MCF 10A (cell line): Measurements from ENCODE around the gene UTF1. TPM values are rescaled to one million over a fixed set of nuclear protein-coding genes. Genes with fewer than 3 reads are reported as not detected.

ENCODE experiments used
- BruUV-seq: library from RNA; stranded (reverse); fragments of 400-500 nt; replicated peaks from 2 replicates; lab custom pipeline; 2021; lab: Mats Ljungman, UMichigan
- CTCF ChIA-PET: fragments of 300-600 bp; sonication (Branson Sonifier 250); formaldehyde crosslinking; extraction: SDS; loops from one replicate; lab custom pipeline; 2021; ENCODE audit warnings: antibody characterized with exemption, inconsistent platforms; lab: Yijun Ruan, JAX
- POLR2A ChIA-PET: fragments of 300-600, 350-650 bp; sonication (Branson Sonifier 250); formaldehyde crosslinking; extraction: SDS; loops from one replicate; lab custom pipeline; 2020; ENCODE audit warnings: antibody characterized with exemption, inconsistent platforms; lab: Yijun Ruan, JAX
- DNase-seq: peaks from one replicate; pipeline ENCODE4 v3.0.0-alpha.2; 2018; ENCODE audit not compliant: unreplicated experiment
- H3K27ac Mint-ChIP-seq: one replicate; pipeline ENCODE4 v1.8.0; 2022; ENCODE audit warnings: mild to moderate bottlenecking, low read depth, mixed read lengths; ENCODE audit not compliant: unreplicated experiment
- H3K27me3 Mint-ChIP-seq: one replicate; pipeline ENCODE4 v1.8.0; 2022; ENCODE audit warnings: mixed read lengths; ENCODE audit not compliant: insufficient read depth, unreplicated experiment
- H3K36me3 Mint-ChIP-seq: one replicate; pipeline ENCODE4 v1.8.0; 2022; ENCODE audit warnings: mild to moderate bottlenecking, moderate library complexity, mixed read lengths; ENCODE audit not compliant: insufficient read depth, unreplicated experiment
- H3K4me1 Mint-ChIP-seq: one replicate; pipeline ENCODE4 v1.8.0; 2022; ENCODE audit warnings: mixed read lengths; ENCODE audit not compliant: insufficient read depth, unreplicated experiment
- H3K4me3 Mint-ChIP-seq: one replicate; pipeline ENCODE4 v1.8.0; 2022; ENCODE audit warnings: mild to moderate bottlenecking, moderate library complexity, mixed read lengths; ENCODE audit not compliant: unreplicated experiment
- H3K9me3 Mint-ChIP-seq: one replicate; pipeline ENCODE4 v1.8.0; 2022; ENCODE audit warnings: mixed read lengths; ENCODE audit not compliant: unreplicated experiment
- CTCF ChIP-seq: fragments of 200-600 bp; IDR thresholded peaks from one replicate; pipeline ENCODE4 v1.8.0; 2022; ENCODE audit warnings: antibody characterized with exemption, mild to moderate bottlenecking; ENCODE audit not compliant: unreplicated experiment
- intact Hi-C: fragments of 100-400 bp; cut with micrococcal nuclease; formaldehyde crosslinking; loops from 2 replicates; pipeline ENCODE4 v1.14.1; 2022
- microRNA-seq: library from miRNA; unstranded; fragments of <30 nt; microRNA quantifications from one replicate; pipeline ENCODE4 v1.2.0, GENCODE V29; 2022
- total RNA-seq: library from RNA; stranded (reverse); gene quantifications from 2 replicates; pipeline ENCODE4 v1.2.3, GENCODE V29; 2022

Gene UTF1
- total RNA-seq, 1 experiment from 2014 or later, result not detected

- Mint-ChIP-seq H3K4me1 (peaks cover 16% of the 10 kb centered on the region), H3K9me3 (no peaks in the 10 kb centered on the region), H3K36me3 (peaks cover 47% of the 10 kb centered on the region), H3K4me3 (no peak overlapping the region), H3K27ac (no peak overlapping the region), H3K27me3 (no peaks in the 10 kb centered on the region)
- CTCF ChIA-PET, result interaction anchor here (0.6 to 1.6 kb wide), 5 partner anchors 14 to 828 kb away, joined by 3 to 5 read pairs (median 4); no protein-coding TSS in a partner anchor
- no peak for TF ChIP-seq CTCF
- no peak for DNase-seq
- POLR2A ChIA-PET, result no interaction called here
- no TSS peak for BruUV-seq
- intact Hi-C loops, result no loop called here
These were observed 51.1 kb downstream of the UTF1 start for GRCh38 chr10:133281084-133281483.

Small RNA genes lying within 50 kb of the gene (microRNA-seq; reads per million reads assigned to microRNA genes)
- gene MIR202, result not detected

Other genes with a start within 250 kb of the UTF1 start
- gene ADGRA1, start 142.3 kb upstream of the UTF1 start, total RNA-seq, result not detected in 2 replicates
- 2.1 and 2.4 TPM in 2 replicates for gene KNDC1, start 70.0 kb upstream of the UTF1 start, total RNA-seq
- gene VENTX, start 7.6 kb downstream of the UTF1 start, total RNA-seq, result not detected in 2 replicates
- 20.2 and 23.2 TPM in 2 replicates for gene ADAM8, start 46.7 kb downstream of the UTF1 start, total RNA-seq
- gene TUBGCP2, start 78.7 kb downstream of the UTF1 start, total RNA-seq, result 95.9 and 96.2 TPM in 2 replicates
- gene ZNF511, start 78.7 kb downstream of the UTF1 start, total RNA-seq, result 28.9 and 42.7 TPM in 2 replicates
- gene CALY, start 106.7 kb downstream of the UTF1 start, total RNA-seq, result not detected in 2 replicates
- gene PRAP1, start 117.2 kb downstream of the UTF1 start, total RNA-seq, result not detected in 2 replicates
- gene FUOM, start 127.8 kb downstream of the UTF1 start, total RNA-seq, result 16.6 and 22.6 TPM in 2 replicates
- gene ECHS1, start 143.1 kb downstream of the UTF1 start, total RNA-seq, result 72.4 and 82.7 TPM in 2 replicates
- 1.2 and 1.8 TPM in 2 replicates for gene PAOX, start 149.0 kb downstream of the UTF1 start, total RNA-seq
- 71.6 and 74.3 TPM in 2 replicates for gene MTG1, start 163.9 kb downstream of the UTF1 start, total RNA-seq
- not detected in 2 replicates for gene SPRN, start 194.4 kb downstream of the UTF1 start, total RNA-seq
- gene SCART1, start 223.7 kb downstream of the UTF1 start, total RNA-seq, result 0.93 and 1.3 TPM in 2 replicates